Sigmoid colon (tissue), 4 donors: ENCODE data around the gene AHCYL2.

Experiments used
- CTCF ChIP-seq, 4 experiments: fragments of 450-650 bp in 3 of 4; fragments of 200-600 bp in 1 of 4; IDR thresholded peaks; one replicate each; pipeline ENCODE4 v1.5.1; 2016 to 2019; ENCODE audit warnings: antibody characterized with exemption in 4 of 4, mild to moderate bottlenecking in 3 of 4, moderate library complexity in 2 of 4
- EP300 ChIP-seq, 4 donors: sonication (generic); formaldehyde crosslinking; IDR thresholded peaks; one replicate each; pipeline ENCODE4 v1.6.1; 2017; ENCODE audit warnings: antibody characterized with exemption in 4 of 4

- no peak for TF ChIP-seq CTCF (IDR thresholded peaks at IDR 0.05)
- TF ChIP-seq EP300 (IDR thresholded peaks at IDR 0.05): no peak
These were observed 56.3 kb downstream of the AHCYL2 start for GRCh38 chr7:129281163-129281562.
